Activated CD4-positive, alpha-beta T cell treated with anti-CD3 and anti-CD28 coated beads for 4 hours (primary cell): ENCODE measurements around the gene RUSC1.
"Not testable (repeated sequence)": the region's sequence is repeated elsewhere in the genome, so short reads cannot be mapped to it uniquely, and the experiment has no call there.

ENCODE experiments used
- DNase-seq, 2 donors: peaks; one replicate each; pipeline ENCODE4 v3.0.0-alpha.2; 2020

The RUSC1 gene

DNA sequence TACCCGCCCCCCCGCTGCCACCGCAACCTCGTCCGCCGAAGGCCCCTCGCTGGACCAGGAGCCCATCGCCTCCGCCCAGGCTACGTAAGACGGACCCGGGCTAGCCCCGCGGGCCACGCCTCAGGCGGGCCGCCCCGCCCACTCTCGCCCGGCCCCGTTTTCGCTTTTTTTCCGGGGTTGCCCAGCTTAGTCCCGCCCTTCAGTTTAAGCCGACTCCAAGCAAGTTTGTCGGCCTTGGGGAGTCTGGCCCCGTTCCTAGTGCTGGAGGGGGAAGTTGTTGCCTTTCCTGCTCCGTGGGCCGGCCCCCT, 3.0 kb downstream of the RUSC1 start:
- peak; percentile 70 to 78 for DNase-seq

DNA sequence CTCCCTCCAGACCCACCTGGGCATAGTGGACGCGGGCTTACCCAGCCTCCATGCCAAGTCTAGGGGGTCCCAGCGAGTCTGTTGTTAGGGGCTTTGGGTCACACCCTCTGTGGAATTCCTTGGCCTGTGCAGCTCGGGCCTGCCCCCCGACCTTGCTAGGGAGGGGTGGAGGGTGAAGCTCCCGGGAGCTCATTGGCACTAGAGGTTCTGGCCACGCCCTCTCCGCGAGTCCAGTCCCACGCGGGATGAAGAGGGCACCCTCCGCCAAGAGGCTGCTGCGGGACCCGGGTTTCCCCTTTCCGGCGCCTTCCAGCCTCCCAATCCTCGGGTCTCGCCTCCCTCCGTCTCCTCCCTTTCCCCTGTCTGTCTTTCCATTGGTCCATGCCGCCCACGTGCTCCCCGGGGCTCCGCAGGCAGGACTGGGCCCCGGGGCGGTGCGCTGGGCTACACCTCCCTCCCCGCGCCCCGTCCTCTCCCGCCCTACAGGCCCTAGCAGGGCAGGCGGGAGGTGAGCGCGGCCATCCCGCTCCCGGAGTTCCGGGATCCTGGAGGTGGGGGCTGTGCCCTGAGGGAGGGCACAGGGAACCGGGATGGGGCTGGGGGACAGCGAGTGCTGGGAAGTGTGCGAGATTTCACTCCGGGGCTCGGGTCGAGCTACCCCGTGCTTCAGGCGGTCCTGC, 3.5 kb downstream of the RUSC1 start:
- peak; percentile 83 to 84 for DNase-seq

- DNase-seq = peak in 1 of 2 donors; percentile 13
Measured at GRCh38 chr1:155324717-155325602, 4.3 kb downstream of the RUSC1 start.

DNA sequence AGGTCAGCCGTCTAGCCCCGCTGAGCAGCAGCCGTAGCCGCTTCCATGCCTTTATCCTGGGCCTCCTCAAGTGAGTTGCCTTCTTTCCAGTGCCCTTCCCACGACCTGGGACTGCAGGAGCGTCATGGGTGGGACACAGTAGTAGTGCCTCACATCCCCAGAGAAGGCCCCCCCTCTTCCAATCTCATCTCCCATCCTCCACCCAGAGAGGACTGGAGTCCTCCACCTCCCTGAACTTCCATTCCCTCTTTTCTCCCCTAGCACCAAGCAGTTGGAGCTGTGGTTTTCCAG, 4.9 kb downstream of the RUSC1 start:
- no peak for DNase-seq

DNA sequence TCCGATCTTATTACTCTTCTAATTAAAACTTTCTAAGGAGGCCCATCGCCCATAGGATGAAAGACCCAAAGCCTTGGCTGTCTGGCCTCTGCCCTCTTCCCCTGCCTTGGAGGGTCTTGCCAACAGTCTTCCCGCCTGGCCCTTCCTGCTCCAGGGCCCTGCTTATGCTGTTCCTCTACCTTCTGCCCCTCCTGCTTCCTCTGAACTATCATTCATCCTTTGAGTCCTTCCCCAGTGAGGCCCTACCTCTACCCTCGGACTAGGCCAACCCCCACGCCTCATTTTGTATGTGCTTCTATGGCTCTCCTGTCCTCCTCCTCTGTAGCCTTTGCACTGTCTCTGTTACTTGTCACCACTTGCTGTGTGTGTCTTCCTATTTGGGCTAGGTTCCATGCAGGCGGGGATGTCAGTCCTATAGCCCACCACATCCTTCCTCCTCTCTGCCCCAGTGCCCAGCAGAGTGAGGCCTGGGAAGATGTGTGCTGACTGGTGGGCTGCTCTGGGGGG, 5.4 kb downstream of the RUSC1 start:
- DNase-seq = no peak

DNA sequence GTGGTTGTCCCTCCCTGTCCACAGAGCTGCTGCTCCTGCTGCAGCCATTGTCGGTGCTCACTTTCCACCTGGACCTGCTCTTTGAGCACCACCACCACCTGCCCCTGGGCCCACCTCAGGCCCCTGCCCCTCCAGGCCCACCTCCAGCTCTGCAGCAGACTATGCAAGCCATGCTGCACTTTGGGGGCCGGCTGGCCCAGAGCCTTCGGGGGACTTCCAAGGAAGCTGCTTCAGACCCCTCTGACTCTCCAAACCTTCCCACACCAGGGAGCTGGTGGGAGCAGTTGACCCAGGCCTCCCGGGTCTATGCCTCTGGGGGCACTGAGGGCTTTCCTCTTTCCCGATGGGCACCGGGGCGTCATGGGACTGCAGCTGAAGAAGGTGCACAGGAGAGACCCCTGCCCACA, 5.9 kb downstream of the RUSC1 start:
- DNase-seq = no peak

- DNase-seq = no peak
Measured at GRCh38 chr1:155327981-155328380, 7.3 kb downstream of the RUSC1 start.

GRCh38 chr1:155328856-155329255, 8.2 kb downstream of the RUSC1 start:
- not testable (repeated sequence) for DNase-seq

DNA sequence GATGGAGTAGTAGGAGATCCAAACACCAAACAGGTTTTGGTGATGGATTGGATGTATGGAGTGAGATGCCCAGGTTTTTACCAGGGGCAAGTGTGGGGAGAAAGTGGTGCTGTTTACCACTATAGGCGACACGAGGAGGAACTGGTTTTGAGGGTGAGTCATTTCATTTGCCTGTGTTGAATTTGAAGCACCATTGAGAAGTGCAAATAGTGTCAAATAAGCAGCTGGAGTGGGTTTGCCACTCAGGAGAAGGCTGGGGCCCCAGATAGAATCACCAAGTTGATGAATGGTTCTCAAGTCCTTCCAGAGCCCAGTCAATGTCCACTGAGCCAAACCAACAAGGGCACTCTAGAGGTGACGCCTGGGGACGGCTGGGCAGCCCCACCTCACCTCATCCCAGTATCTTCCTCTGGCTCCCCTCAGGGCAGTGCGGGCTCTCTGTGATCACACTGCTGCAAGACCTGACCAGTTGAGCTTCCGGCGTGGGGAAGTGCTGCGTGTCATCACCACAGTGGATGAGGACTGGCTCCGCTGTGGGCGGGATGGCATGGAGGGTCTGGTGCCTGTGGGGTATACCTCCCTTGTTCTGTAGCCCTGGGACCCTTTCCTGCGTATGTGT, 9.4 kb downstream of the RUSC1 start:
- no peak for DNase-seq

- DNase-seq = no peak
Measured at GRCh38 chr1:155334962-155335361, 14.3 kb downstream of the RUSC1 start.

DNA sequence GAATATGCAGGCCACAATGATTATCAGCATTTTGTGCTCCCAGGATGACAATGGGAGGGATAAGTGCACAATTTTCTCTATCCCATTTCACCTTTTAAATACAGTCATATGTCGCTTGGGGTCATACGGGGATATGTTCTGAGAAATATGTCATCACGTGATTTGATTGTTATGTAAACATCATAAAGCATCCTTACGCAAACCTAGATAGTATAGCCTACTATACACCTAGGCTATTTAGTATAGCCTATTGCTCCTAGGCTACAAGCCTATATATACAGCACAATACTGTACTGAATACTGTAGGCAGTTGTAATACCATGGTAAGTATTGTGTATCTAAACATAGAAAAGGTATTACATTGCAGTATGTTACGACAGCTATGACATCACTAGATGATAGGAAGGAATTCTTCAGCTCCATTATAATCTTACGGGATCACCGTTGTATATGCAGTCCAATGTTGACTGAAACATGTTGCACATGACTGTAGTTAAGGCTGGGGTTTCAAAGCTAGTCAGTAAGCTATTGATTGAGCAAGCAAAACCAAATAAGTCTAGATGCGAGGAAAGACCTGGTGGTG, 18.9 kb downstream of the RUSC1 start:
- DNase-seq = no peak

GRCh38 chr1:155342842-155343241, 22.1 kb downstream of the RUSC1 start:
- DNase-seq = no peak

GRCh38 chr1:155352631-155353030, 31.9 kb downstream of the RUSC1 start:
- DNase-seq = no peak

- no peak for DNase-seq
Measured at GRCh38 chr1:155360051-155360450, 39.4 kb downstream of the RUSC1 start.

DNA sequence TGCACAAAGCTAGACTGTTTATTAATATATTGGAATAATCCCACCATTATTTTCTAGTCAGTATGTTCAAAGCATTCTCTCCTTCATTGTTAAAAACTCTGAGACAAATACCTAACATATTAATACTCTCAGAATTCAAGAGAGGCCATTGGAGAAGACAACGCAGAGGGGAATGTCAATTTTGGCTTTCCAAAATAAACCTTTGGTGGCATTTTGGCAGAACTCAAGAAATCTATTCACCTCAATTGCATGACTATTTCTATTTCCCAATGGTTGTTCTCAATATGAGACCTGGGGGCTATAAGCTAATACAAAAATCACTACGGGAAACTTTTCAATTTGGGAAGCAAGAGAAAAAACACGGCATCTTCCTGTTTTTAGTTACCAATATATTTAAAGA, 58.5 kb downstream of the RUSC1 start:
- DNase-seq = no peak

GRCh38 chr1:155379631-155380090, 59.0 kb downstream of the RUSC1 start:
- no peak for DNase-seq
